Astrocyte (in vitro differentiated cells and primary cell): ENCODE measurements around the gene PYGM. TPM values are rescaled to one million over a fixed set of nuclear protein-coding genes. Genes with fewer than 3 reads are reported as not detected.

Experiments used
- DNase-seq: peaks from one replicate; pipeline ENCODE4 v3.0.0-alpha.2; 2010; ENCODE audit warnings: low read depth
- FAIRE-seq: peaks from 2 replicates; lab custom pipeline; 2011; peaks lifted over from hg19 to GRCh38; lab: Jason Lieb, UNC
- H2AFZ ChIP-seq: 2 replicates; pipeline ENCODE4 v1.6.0; 2012; ENCODE audit warnings: low read depth, low read length, inconsistent platforms
- H3K27ac ChIP-seq: 2 replicates; pipeline ENCODE4 v1.5.1; 2011; ENCODE audit warnings: low read depth, low read length, inconsistent platforms
- H3K27me3 ChIP-seq: 2 replicates; pipeline ENCODE4 v1.6.0; 2011; ENCODE audit warnings: low read length, inconsistent platforms; ENCODE audit not compliant: insufficient read depth
- H3K36me3 ChIP-seq: 2 replicates; pipeline ENCODE4 v1.5.1; 2011; ENCODE audit warnings: low read length, inconsistent platforms; ENCODE audit not compliant: insufficient read depth
- H3K4me1 ChIP-seq: 2 replicates; pipeline ENCODE4 v1.5.1; 2011; ENCODE audit warnings: low read length, inconsistent platforms; ENCODE audit not compliant: insufficient read depth
- H3K4me2 ChIP-seq: 2 replicates; pipeline ENCODE4 v1.6.0; 2012; ENCODE audit warnings: low read length, inconsistent platforms
- H3K4me3 ChIP-seq: 2 replicates; pipeline ENCODE4 v1.5.1; 2011; ENCODE audit warnings: low read depth, mild to moderate bottlenecking, low read length, inconsistent platforms; ENCODE audit not compliant: insufficient read depth
- H3K79me2 ChIP-seq: 2 replicates; pipeline ENCODE4 v1.6.0; 2012; ENCODE audit warnings: mild to moderate bottlenecking, low read length, inconsistent platforms; ENCODE audit not compliant: insufficient read depth
- H3K9ac ChIP-seq: 2 replicates; pipeline ENCODE4 v1.6.0; 2012; ENCODE audit warnings: mild to moderate bottlenecking, low read length, inconsistent platforms
- H3K9me3 ChIP-seq: 2 replicates; pipeline ENCODE4 v1.5.1; 2012; ENCODE audit warnings: low read depth, mild to moderate bottlenecking, low read length, inconsistent platforms; ENCODE audit not compliant: insufficient read depth
- H4K20me1 ChIP-seq: 2 replicates; pipeline ENCODE4 v1.6.0; 2012; ENCODE audit warnings: low read length, inconsistent platforms; ENCODE audit not compliant: insufficient read depth
- H3K27ac Mint-ChIP-seq: one replicate; pipeline ENCODE4 v1.8.0; 2021; ENCODE audit warnings: mild to moderate bottlenecking, mixed read lengths; ENCODE audit not compliant: unreplicated experiment
- H3K27me3 Mint-ChIP-seq: one replicate; pipeline ENCODE4 v1.8.0; 2021; ENCODE audit warnings: low read depth, mixed read lengths; ENCODE audit not compliant: unreplicated experiment
- H3K36me3 Mint-ChIP-seq: one replicate; pipeline ENCODE4 v1.8.0; 2021; ENCODE audit warnings: low read depth, mixed read lengths; ENCODE audit not compliant: unreplicated experiment
- H3K4me1 Mint-ChIP-seq: one replicate; pipeline ENCODE4 v1.8.0; 2021; ENCODE audit warnings: low read depth, mixed read lengths; ENCODE audit not compliant: unreplicated experiment
- H3K4me3 Mint-ChIP-seq: one replicate; pipeline ENCODE4 v1.8.0; 2021; ENCODE audit warnings: mild to moderate bottlenecking, moderate library complexity, mixed read lengths; ENCODE audit not compliant: unreplicated experiment
- H3K9me3 Mint-ChIP-seq: one replicate; pipeline ENCODE4 v1.8.0; 2021; ENCODE audit warnings: mild to moderate bottlenecking, mixed read lengths; ENCODE audit not compliant: unreplicated experiment
- EZH2 ChIP-seq: IDR thresholded peaks from 2 replicates; pipeline ENCODE4 v1.6.1; 2012; ENCODE audit warnings: mild to moderate bottlenecking, low read length, inconsistent platforms; ENCODE audit not compliant: insufficient read depth
- total RNA-seq: library from RNA; stranded (reverse); gene quantifications from 2 replicates; pipeline ENCODE4 v1.2.1, GENCODE V29; 2021
- TF ChIP-seq, protein P1 (sequence below): IDR thresholded peaks from 2 replicates; pipeline ENCODE4 v1.5.1; 2011; ENCODE audit warnings: low read depth, mild to moderate bottlenecking, inconsistent platforms, low read length, moderate library complexity; ENCODE audit not compliant: insufficient read depth

The PYGM gene
- total RNA-seq, 1 donor from 2014 or later, result 0.68 TPM

- Histone ChIP-seq H3K9me3 (no peaks in the 10 kb centered on the region), H3K4me1 (peaks cover 3% of the 10 kb centered on the region), H3K27ac (no peak overlapping the region), H3K4me3 (no peak overlapping the region), H3K4me2 (no peak overlapping the region), H3K9ac (no peak overlapping the region), H3K79me2 (no peaks in the 10 kb centered on the region), H4K20me1 (no peaks in the 10 kb centered on the region), H2AFZ (no peak overlapping the region), H3K27me3 (peaks cover 47% of the 10 kb centered on the region), H3K36me3 (no peaks in the 10 kb centered on the region)
- Mint-ChIP-seq H3K4me3 (no peak overlapping the region), H3K27me3 (peaks cover 84% of the 10 kb centered on the region), H3K9me3 (no peaks in the 10 kb centered on the region), H3K4me1 (no peaks in the 10 kb centered on the region), H3K27ac (no peak overlapping the region), H3K36me3 (no peaks in the 10 kb centered on the region)
- FAIRE-seq, result no peak
- TF ChIP-seq EZH2, result no peak
- TF ChIP-seq, protein P1, sequence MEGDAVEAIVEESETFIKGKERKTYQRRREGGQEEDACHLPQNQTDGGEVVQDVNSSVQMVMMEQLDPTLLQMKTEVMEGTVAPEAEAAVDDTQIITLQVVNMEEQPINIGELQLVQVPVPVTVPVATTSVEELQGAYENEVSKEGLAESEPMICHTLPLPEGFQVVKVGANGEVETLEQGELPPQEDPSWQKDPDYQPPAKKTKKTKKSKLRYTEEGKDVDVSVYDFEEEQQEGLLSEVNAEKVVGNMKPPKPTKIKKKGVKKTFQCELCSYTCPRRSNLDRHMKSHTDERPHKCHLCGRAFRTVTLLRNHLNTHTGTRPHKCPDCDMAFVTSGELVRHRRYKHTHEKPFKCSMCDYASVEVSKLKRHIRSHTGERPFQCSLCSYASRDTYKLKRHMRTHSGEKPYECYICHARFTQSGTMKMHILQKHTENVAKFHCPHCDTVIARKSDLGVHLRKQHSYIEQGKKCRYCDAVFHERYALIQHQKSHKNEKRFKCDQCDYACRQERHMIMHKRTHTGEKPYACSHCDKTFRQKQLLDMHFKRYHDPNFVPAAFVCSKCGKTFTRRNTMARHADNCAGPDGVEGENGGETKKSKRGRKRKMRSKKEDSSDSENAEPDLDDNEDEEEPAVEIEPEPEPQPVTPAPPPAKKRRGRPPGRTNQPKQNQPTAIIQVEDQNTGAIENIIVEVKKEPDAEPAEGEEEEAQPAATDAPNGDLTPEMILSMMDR, result no peak
- DNase-seq, result no peak
These were observed 41.0 kb downstream of the PYGM start for GRCh38 chr11:64718780-64719124.

GRCh38 chr11:64718084-64718779 is 41.5 kb downstream of the PYGM start:
- Histone ChIP-seq H3K9me3 (no peaks in the 10 kb centered on the region), H4K20me1 (no peaks in the 10 kb centered on the region), H3K4me2 (no peak overlapping the region), H3K4me3 (no peak overlapping the region), H3K4me1 (no peaks in the 10 kb centered on the region), H3K27me3 (peaks cover 48% of the 10 kb centered on the region), H3K27ac (no peak overlapping the region), H2AFZ (no peak overlapping the region), H3K79me2 (no peaks in the 10 kb centered on the region), H3K9ac (no peak overlapping the region), H3K36me3 (no peaks in the 10 kb centered on the region)
- no peak overlapping the region for H3K4me3 Mint-ChIP-seq
- H3K36me3 Mint-ChIP-seq, result no peaks in the 10 kb centered on the region
- no peak for DNase-seq
- no peaks in the 10 kb centered on the region for H3K4me1 Mint-ChIP-seq
- no peak for FAIRE-seq
- H3K9me3 Mint-ChIP-seq, result no peaks in the 10 kb centered on the region
- H3K27me3 Mint-ChIP-seq, result peaks cover 84% of the 10 kb centered on the region
- H3K27ac Mint-ChIP-seq, result no peak overlapping the region
- TF ChIP-seq, protein P1, result no peak
- TF ChIP-seq EZH2, result no peak

GRCh38 chr11:64717268-64717578 is 42.6 kb downstream of the PYGM start:
- Histone ChIP-seq H3K4me3 (no peak overlapping the region), H3K4me2 (no peak overlapping the region), H3K27me3 (peaks cover 46% of the 10 kb centered on the region), H3K9me3 (no peaks in the 10 kb centered on the region), H3K9ac (no peak overlapping the region), H2AFZ (no peak overlapping the region), H3K4me1 (no peaks in the 10 kb centered on the region), H4K20me1 (no peaks in the 10 kb centered on the region), H3K79me2 (no peaks in the 10 kb centered on the region), H3K36me3 (no peaks in the 10 kb centered on the region), H3K27ac (no peak overlapping the region)
- Mint-ChIP-seq H3K4me3 (no peak overlapping the region), H3K27ac (no peak overlapping the region), H3K27me3 (peaks cover 84% of the 10 kb centered on the region), H3K4me1 (no peaks in the 10 kb centered on the region), H3K36me3 (no peaks in the 10 kb centered on the region), H3K9me3 (no peaks in the 10 kb centered on the region)
- FAIRE-seq (no peak), DNase-seq (no peak)
- TF ChIP-seq, protein P1, result no peak
